T-cell (primary cell): Measurements from ENCODE around the gene TBX10. TPM values are rescaled to one million over a fixed set of nuclear protein-coding genes. Genes with fewer than 3 reads are reported as not detected.

Source experiments
- ATAC-seq, 4 experiments: fragments of 200-7000 bp in 3 of 4; fragments of 150-1000 bp in 1 of 4; cut with Tn5 transposase; replicated peaks in 1 of 4; 1 replicate in 3 of 4; 2 replicates in 1 of 4; pipeline ENCODE4 v1.10.0; 2021; ENCODE audit warnings: moderate library complexity in 3 of 4, mild to moderate bottlenecking in 2 of 4, moderate number of reproducible peaks in 1 of 4
- CTCF ChIA-PET, 2 donors: fragments of 300-600 bp; sonication (Branson Sonifier 250); formaldehyde crosslinking; loops; one replicate each; lab custom pipeline; 2022; ENCODE audit warnings: antibody characterized with exemption in 2 of 2; lab: Charles Lee
- POLR2A ChIA-PET, 2 donors: fragments of 300-600 bp; sonication (Branson Sonifier 250); formaldehyde crosslinking; loops; one replicate each; lab custom pipeline; 2022; ENCODE audit warnings: antibody characterized with exemption in 2 of 2; lab: Charles Lee
- DNase-seq, 35 experiments: peaks; one replicate each; pipeline versions ENCODE4 v3.0.0 to v3.0.0-alpha.2; 2013 to 2023
- H3K27ac ChIP-seq: one replicate; pipeline ENCODE4 v1.5.1; 2013; ENCODE audit warnings: low read length
- H3K27me3 ChIP-seq, 2 experiments: replicated peaks in 1 of 2; 1 replicate in 1 of 2; 2 replicates in 1 of 2; pipeline versions ENCODE4 v1.6.1 to v1.7.0; 2013; ENCODE audit warnings: low read length in 1 of 2, mixed read lengths in 1 of 2; ENCODE audit not compliant: control insufficient read depth in 2 of 2, insufficient read depth in 2 of 2; ENCODE audit errors: extremely low read depth in 1 of 2
- H3K36me3 ChIP-seq, 2 donors: 1 replicate in 1 of 2; 2 replicates in 1 of 2; pipeline versions ENCODE4 v1.6.1 to v1.7.0; 2013; ENCODE audit warnings: low read length in 1 of 2; ENCODE audit not compliant: control insufficient read depth in 2 of 2, insufficient read depth in 1 of 2; ENCODE audit errors: extremely low read depth in 1 of 2
- H3K4me1 ChIP-seq, 2 experiments: 1 replicate in 1 of 2; 2 replicates in 1 of 2; pipeline versions ENCODE4 v1.6.1 to v1.7.0; 2013; ENCODE audit warnings: low read length in 2 of 2, mixed read lengths in 1 of 2; ENCODE audit not compliant: insufficient read depth in 2 of 2, control insufficient read depth in 1 of 2; ENCODE audit errors: extremely low read depth in 1 of 2
- H3K4me3 ChIP-seq, 2 donors: 1 replicate in 1 of 2; 2 replicates in 1 of 2; pipeline versions ENCODE4 v1.5.1 to v1.7.0; 2013; ENCODE audit warnings: mild to moderate bottlenecking in 2 of 2, low read length in 1 of 2, moderate library complexity in 1 of 2; ENCODE audit not compliant: control insufficient read depth in 1 of 2; ENCODE audit errors: extremely low read depth in 1 of 2
- H3K9me3 ChIP-seq: 2 replicates; pipeline ENCODE4 v1.7.0; 2013
- H3K27ac Mint-ChIP-seq, 2 donors: one replicate each; pipeline ENCODE4 v1.8.0; 2020 to 2021; ENCODE audit warnings: mild to moderate bottlenecking in 2 of 2, mixed read lengths in 2 of 2
- H3K27me3 Mint-ChIP-seq, 2 donors: one replicate each; pipeline ENCODE4 v1.8.0; 2021 to 2022; ENCODE audit warnings: mixed read lengths in 2 of 2
- H3K36me3 Mint-ChIP-seq: one replicate; pipeline ENCODE4 v1.8.0; 2021; ENCODE audit warnings: mixed read lengths
- H3K4me1 Mint-ChIP-seq, 3 donors: one replicate each; pipeline ENCODE4 v1.8.0; 2020 to 2022; ENCODE audit warnings: mixed read lengths in 3 of 3, mild to moderate bottlenecking in 1 of 3
- H3K4me3 Mint-ChIP-seq, 3 donors: one replicate each; pipeline ENCODE4 v1.8.0; 2020 to 2022; ENCODE audit warnings: mild to moderate bottlenecking in 3 of 3, mixed read lengths in 3 of 3, moderate library complexity in 3 of 3
- H3K9me3 Mint-ChIP-seq, 3 donors: one replicate each; pipeline ENCODE4 v1.8.0; 2020 to 2022; ENCODE audit warnings: mixed read lengths in 3 of 3
- WGBS: methylation state at CpG from one replicate; pipeline ENCODE4 v1.1.5; 2013; ENCODE audit warnings: missing lambda C conversion rate; ENCODE audit not compliant: insufficient coverage; 5-methylcytosine and 5-hydroxymethylcytosine counted together
- total RNA-seq, 35 experiments: library from RNA in 6 of 35; stranded (reverse) in 6 of 35; fragments of 120-200 nt in 1 of 35; gene quantifications; one replicate each; pipeline versions ENCODE4 v1.2.1 to v1.2.4 and lab custom pipeline; 2013 to 2026

The TBX10 gene
- total RNA-seq, 5 donors from 2014 or later (not counting 1 experiment from before 2014, with no cell fraction given) = not detected

- Histone ChIP-seq H3K4me1 (peaks cover 5 to 29% of the 10 kb centered on the region in 2 experiments), H3K4me3 (peak overlapping the region in 1 of 2 donors; percentile 62), H3K27ac (peak overlapping the region; percentile 76), H3K27me3 (peaks cover 0 to 5% of the 10 kb centered on the region in 2 experiments), H3K36me3 (peaks cover 0 to 2% of the 10 kb centered on the region in 2 donors), H3K9me3 (no peaks in the 10 kb centered on the region)
- Mint-ChIP-seq H3K4me3 (peak overlapping the region; percentile 71 to 79 (median 72)), H3K27me3 (peaks cover 0 to 1% of the 10 kb centered on the region in 2 donors), H3K4me1 (peaks cover 39 to 51% (median 42%) of the 10 kb centered on the region in 3 donors), H3K27ac (peak overlapping the region; percentile 58 to 90), H3K9me3 (no peaks in the 10 kb centered on the region), H3K36me3 (peaks cover 19% of the 10 kb centered on the region)
- CTCF ChIA-PET = no interaction called here
- POLR2A ChIA-PET = interaction anchor here in 1 of 2 donors (0.6 kb wide), 1 partner anchor 24 kb away, joined by 5 read pairs; no protein-coding TSS in a partner anchor
- ATAC-seq (peak; percentile 10 to 24 (median 19)), DNase-seq (peak in 12 of 35 experiments; percentile 16 to 41 (median 24))
- 80% methylated on average over 5 of the region's 33 CpGs for WGBS
Measured at GRCh38 chr11:67584205-67584880, 55.2 kb downstream of the TBX10 start.

DNA sequence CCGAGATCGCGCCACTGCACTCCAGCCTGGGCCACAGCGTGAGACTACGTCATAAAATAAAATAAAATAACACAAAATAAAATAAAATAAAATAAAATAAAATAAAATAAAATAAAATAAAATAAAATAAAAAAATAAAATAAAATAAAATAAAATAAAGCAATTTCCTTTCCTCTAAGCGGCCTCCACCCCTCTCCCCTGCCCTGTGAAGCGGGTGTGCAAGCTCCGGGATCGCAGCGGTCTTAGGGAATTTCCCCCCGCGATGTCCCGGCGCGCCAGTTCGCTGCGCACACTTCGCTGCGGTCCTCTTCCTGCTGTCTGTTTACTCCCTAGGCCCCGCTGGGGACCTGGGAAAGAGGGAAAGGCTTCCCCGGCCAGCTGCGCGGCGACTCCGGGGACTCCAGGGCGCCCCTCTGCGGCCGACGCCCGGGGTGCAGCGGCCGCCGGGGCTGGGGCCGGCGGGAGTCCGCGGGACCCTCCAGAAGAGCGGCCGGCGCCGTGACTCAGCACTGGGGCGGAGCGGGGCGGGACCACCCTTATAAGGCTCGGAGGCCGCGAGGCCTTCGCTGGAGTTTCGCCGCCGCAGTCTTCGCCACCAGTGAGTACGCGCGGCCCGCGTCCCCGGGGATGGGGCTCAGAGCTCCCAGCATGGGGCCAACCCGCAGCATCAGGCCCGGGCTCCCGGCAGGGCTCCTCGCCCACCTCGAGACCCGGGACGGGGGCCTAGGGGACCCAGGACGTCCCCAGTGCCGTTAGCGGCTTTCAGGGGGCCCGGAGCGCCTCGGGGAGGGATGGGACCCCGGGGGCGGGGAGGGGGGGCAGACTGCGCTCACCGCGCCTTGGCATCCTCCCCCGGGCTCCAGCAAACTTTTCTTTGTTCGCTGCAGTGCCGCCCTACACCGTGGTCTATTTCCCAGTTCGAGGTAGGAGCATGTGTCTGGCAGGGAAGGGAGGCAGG, 56.0 kb downstream of the TBX10 start, which contains the start of gene GSTP1:
Gene GSTP1, plus strand, starts transcription at position 566 of the 958 bp plus-strand sequence. Its CDS starts 32 bp downstream, at position 598.
- POLR2A ChIA-PET = no interaction called here
- H3K9me3 Mint-ChIP-seq = no peaks in the 10 kb centered on the region
- ATAC-seq (peak; percentile 83 to 89 (median 87)), DNase-seq (peak; percentile 25 to 85 (median 62))
- H3K4me1 Mint-ChIP-seq = peaks cover 43 to 56% (median 47%) of the 10 kb centered on the region in 3 donors
- no peaks in the 10 kb centered on the region for H3K9me3 ChIP-seq
- peaks cover 0 to 5% of the 10 kb centered on the region in 2 donors for H3K27me3 Mint-ChIP-seq
- peak within 1 kb of the TSS; percentile 76 for H3K27ac ChIP-seq
- peaks cover 0 to 2% of the 10 kb centered on the region in 2 donors for H3K36me3 ChIP-seq
- H3K4me3 Mint-ChIP-seq = peak within 1 kb of the TSS; percentile 85 to 93 (median 86)
- H3K4me1 ChIP-seq = peaks cover 5 to 33% of the 10 kb centered on the region in 2 experiments
- peak within 1 kb of the TSS; percentile 62 to 81 for H3K4me3 ChIP-seq
- H3K27ac Mint-ChIP-seq = peak within 1 kb of the TSS; percentile 94
- CTCF ChIA-PET = no interaction called here
- WGBS = under 1% methylated on average over 61 of the region's 81 CpGs
- peaks cover 19% of the 10 kb centered on the region for H3K36me3 Mint-ChIP-seq
- H3K27me3 ChIP-seq = peaks cover 0 to 9% of the 10 kb centered on the region in 2 experiments

DNA sequence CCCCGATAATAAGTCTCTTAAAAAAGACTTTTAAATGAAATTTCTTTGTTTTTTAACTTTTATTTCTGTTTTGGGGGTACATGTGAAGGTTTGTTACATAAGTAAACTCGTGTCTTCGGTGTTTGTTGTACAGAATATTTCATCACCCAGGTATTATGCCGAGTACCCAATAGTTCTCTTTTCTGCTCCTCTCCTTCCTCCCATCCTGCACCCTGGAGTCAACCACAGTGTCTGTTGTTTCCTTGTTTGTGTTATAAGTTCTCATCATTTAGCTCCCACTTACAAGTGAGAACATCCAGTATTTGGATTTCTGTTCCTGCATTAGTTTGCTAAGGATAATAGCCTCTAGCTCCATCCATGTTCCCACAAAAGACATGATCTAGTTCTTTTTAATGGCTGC, 57.6 kb downstream of the TBX10 start:
- H3K27ac Mint-ChIP-seq = peak overlapping the region in 1 of 2 donors; percentile 78
- ChIA-PET CTCF (no interaction called here), POLR2A (no interaction called here)
- Histone ChIP-seq H3K9me3 (no peaks in the 10 kb centered on the region), H3K4me1 (peaks cover 5 to 33% of the 10 kb centered on the region in 2 experiments), H3K27ac (no peak overlapping the region), H3K4me3 (no peak overlapping the region), H3K36me3 (peaks cover 0 to 2% of the 10 kb centered on the region in 2 donors), H3K27me3 (peaks cover 0 to 25% of the 10 kb centered on the region in 2 experiments)
- H3K4me3 Mint-ChIP-seq = peak overlapping the region; percentile 58 to 85 (median 70)
- peaks cover 15% of the 10 kb centered on the region for H3K36me3 Mint-ChIP-seq
- no CpG with 5 or more reads among the region's 4 CpGs for WGBS
- H3K4me1 Mint-ChIP-seq = peaks cover 43 to 56% (median 46%) of the 10 kb centered on the region in 3 donors
- H3K9me3 Mint-ChIP-seq = no peaks in the 10 kb centered on the region
- DNase-seq = no peak
- no peak for ATAC-seq
- H3K27me3 Mint-ChIP-seq = peaks cover 7 to 8% of the 10 kb centered on the region in 2 donors

GRCh38 chr11:67581469-67581868, 58.1 kb downstream of the TBX10 start:
- Histone ChIP-seq H3K4me1 (peaks cover 5 to 33% of the 10 kb centered on the region in 2 experiments), H3K36me3 (peaks cover 0 to 2% of the 10 kb centered on the region in 2 donors), H3K27me3 (peaks cover 0 to 30% of the 10 kb centered on the region in 2 experiments), H3K27ac (no peak overlapping the region), H3K4me3 (no peak overlapping the region), H3K9me3 (no peaks in the 10 kb centered on the region)
- Mint-ChIP-seq H3K36me3 (peaks cover 10% of the 10 kb centered on the region), H3K9me3 (no peaks in the 10 kb centered on the region), H3K27me3 (peaks cover 10% of the 10 kb centered on the region in 2 donors), H3K27ac (no peak overlapping the region), H3K4me3 (no peak overlapping the region), H3K4me1 (peaks cover 41 to 52% (median 43%) of the 10 kb centered on the region in 3 donors)
- ChIA-PET CTCF (no interaction called here), POLR2A (no interaction called here)
- ATAC-seq = no peak
- 93% methylated on average over 7 of the region's 11 CpGs for WGBS
- DNase-seq = no peak

Other genes starting within 250 kb of the TBX10 start
- 10 to 100 TPM; 34.9 to 63.8 (median 56.2) TPM for gene RAD9A, start 247.8 kb downstream of the TBX10 start, total RNA-seq
- 100 to 1,000 TPM; 118 to 198 (median 186) TPM for gene PPP1CA, start 237.9 kb downstream of the TBX10 start, total RNA-seq
- 100 to 1,000 TPM; 288 to 449 (median 436) TPM for gene TBC1D10C, start 235.7 kb downstream of the TBX10 start, total RNA-seq
- gene CARNS1, start 224.1 kb downstream of the TBX10 start, total RNA-seq = 10 to 100 TPM in 2 of 5 donors, 1 to 10 TPM in 3; 5.5 to 19.1 (median 9.8) TPM
- 10 to 100 TPM; 60.3 to 88.0 (median 81.9) TPM for gene RPS6KB2, start 211.3 kb downstream of the TBX10 start, total RNA-seq
- gene PTPRCAP, start 202.1 kb downstream of the TBX10 start, total RNA-seq = 100 to 1,000 TPM; 192 to 282 (median 256) TPM
- gene CORO1B, start 196.3 kb downstream of the TBX10 start, total RNA-seq = 10 to 100 TPM; 23.0 to 39.4 (median 30.4) TPM
- gene GPR152, start 187.0 kb downstream of the TBX10 start, total RNA-seq = under 1 TPM in 1 of 5 donors, not detected in 4; 0.19 TPM
- gene CABP4, start 184.4 kb downstream of the TBX10 start, total RNA-seq = 10 to 100 TPM in 2 of 5 donors, 1 to 10 TPM in 3; 3.5 to 16.0 (median 5.6) TPM
- 100 to 1,000 TPM in 3 of 5 donors, 10 to 100 TPM in 2; 59.9 to 113 (median 106) TPM for gene TMEM134, start 170.5 kb downstream of the TBX10 start, total RNA-seq
- 100 to 1,000 TPM; 114 to 168 (median 154) TPM for gene AIP, start 156.7 kb downstream of the TBX10 start, total RNA-seq
- gene PITPNM1, start 134.4 kb downstream of the TBX10 start, total RNA-seq = 100 to 1,000 TPM in 4 of 5 donors, 10 to 100 TPM in 1; 74.2 to 167 (median 149) TPM
- 10 to 100 TPM; 31.0 to 90.8 (median 79.9) TPM for gene CDK2AP2, start 131.6 kb downstream of the TBX10 start, total RNA-seq
- gene CABP2, start 116.3 kb downstream of the TBX10 start, total RNA-seq = not detected
- 100 to 1,000 TPM in 3 of 5 donors, 10 to 100 TPM in 2; 68.3 to 200 (median 151) TPM for gene GSTP1, start 56.0 kb downstream of the TBX10 start, total RNA-seq
- 100 to 1,000 TPM; 199 to 250 (median 238) TPM for gene NDUFV1, start 32.8 kb downstream of the TBX10 start, total RNA-seq
- gene NUDT8, start 9.8 kb downstream of the TBX10 start, total RNA-seq = 1 to 10 TPM; 1.5 to 8.0 (median 4.5) TPM
- gene ACY3, start 11.0 kb upstream of the TBX10 start, total RNA-seq = 1 to 10 TPM in 1 of 5 donors, under 1 TPM in 2, not detected in 2; 0.54 to 1.0 (median 0.68) TPM
- not detected for gene ALDH3B2, start 34.9 kb upstream of the TBX10 start, total RNA-seq